CD4-positive, alpha-beta T cell treated with Interleukin-17A for 4 hours (primary cell): ENCODE measurements around the gene ISG20L2.

Experiments used
- DNase-seq: peaks from one replicate; pipeline ENCODE4 v3.0.0-alpha.2; 2020; ENCODE audit warnings: mixed read lengths

ISG20L2 gene

GRCh38 chr1:156752843-156753482, 24.4 kb upstream of the ISG20L2 start:
- DNase-seq = no peak

DNA sequence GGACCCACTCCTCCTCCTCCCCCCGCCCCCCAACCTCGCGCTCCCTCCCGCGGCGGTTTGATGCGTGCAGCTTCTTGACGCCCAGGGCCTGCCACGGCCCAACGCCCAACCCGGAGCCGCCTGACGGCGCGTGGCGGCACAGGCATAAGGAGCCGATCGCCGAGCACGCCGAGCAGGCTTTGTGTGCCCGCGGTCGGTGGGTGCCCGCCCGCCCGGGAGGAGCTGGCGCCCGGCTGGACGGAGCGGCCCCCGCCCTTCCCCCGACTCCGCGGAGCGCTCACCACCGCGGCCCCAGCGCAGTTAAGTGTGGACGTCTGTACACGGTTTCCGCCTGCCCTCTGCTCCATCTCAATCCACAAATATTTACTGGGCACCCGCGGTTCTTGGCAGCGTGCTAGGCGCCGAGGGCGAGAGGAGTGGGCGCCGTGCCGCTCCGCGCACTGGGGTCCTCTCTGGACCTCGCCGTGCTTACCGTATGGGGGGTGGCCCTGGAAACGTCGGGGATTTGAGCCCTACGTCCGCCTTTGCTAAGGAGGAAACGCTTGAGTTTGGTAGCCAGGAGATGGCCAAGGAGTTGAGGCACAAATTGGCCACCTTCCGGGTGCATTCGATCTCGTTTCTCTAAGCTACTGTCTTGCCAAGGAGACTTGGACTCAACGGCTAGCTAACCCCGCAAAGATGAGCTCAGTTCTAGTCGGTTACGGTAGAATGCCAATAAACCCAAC, 23.4 kb upstream of the ISG20L2 start:
- peak; percentile 98 for DNase-seq

- no peak for DNase-seq
Observed at GRCh38 chr1:156751451-156751756, 22.8 kb upstream of the ISG20L2 start, which contains the start of gene HDGF. Gene HDGF, minus strand, starts transcription at chr1:156751675. Its CDS starts 246 bp downstream, at chr1:156751429.

GRCh38 chr1:156750711-156751450, 22.3 kb upstream of the ISG20L2 start:
- DNase-seq = peak; percentile 56

DNA sequence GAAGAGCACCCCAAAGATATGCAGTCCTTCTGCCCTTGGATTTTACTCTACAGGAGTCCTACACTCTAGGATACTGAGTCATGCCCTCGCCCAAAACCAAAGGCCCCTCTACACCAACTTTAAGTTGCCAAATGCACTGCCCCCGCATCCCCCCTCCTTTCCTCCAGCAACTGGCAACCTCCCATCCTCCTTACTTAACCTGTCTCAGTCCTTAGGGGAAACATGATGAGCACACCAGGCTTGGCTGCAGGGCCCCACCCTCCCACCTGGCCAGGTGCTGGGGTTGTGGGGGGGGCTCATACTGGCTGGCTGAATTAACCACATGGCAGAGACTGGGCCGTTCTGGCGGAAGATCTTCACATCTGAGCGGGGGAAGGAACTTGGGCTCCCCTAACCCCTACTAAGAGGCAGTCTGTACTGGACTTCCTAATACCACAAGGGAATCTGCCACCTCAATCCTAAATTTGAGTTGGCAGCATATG, 21.7 kb upstream of the ISG20L2 start:
- peak; percentile 52 for DNase-seq

GRCh38 chr1:156749419-156750118, 21.0 kb upstream of the ISG20L2 start:
- DNase-seq = no peak

- DNase-seq = no peak
Observed at GRCh38 chr1:156748670-156749418, 20.3 kb upstream of the ISG20L2 start.

GRCh38 chr1:156747742-156748669, 19.4 kb upstream of the ISG20L2 start:
- DNase-seq = peak; percentile 30

- DNase-seq = peak; percentile 79
Observed at GRCh38 chr1:156746728-156747631, 18.4 kb upstream of the ISG20L2 start.

DNA sequence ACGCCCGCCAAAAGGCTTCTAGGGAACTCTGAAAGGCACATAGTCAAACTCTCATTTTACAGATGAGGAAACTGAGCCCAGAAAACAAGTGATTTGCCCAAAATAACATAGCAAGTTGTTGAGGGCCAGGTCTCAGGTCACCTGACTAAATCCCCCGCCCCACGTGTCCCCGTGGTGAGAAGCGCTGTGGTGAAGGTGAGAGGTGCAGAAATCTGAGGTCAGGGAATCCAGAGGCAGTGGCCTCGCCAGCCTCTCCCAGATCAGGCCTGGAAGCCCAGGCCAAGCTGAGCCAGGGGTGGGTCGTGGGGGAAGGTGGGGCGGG, 17.8 kb upstream of the ISG20L2 start:
- no peak for DNase-seq

GRCh38 chr1:156745881-156746280, 17.3 kb upstream of the ISG20L2 start:
- no peak for DNase-seq

DNA sequence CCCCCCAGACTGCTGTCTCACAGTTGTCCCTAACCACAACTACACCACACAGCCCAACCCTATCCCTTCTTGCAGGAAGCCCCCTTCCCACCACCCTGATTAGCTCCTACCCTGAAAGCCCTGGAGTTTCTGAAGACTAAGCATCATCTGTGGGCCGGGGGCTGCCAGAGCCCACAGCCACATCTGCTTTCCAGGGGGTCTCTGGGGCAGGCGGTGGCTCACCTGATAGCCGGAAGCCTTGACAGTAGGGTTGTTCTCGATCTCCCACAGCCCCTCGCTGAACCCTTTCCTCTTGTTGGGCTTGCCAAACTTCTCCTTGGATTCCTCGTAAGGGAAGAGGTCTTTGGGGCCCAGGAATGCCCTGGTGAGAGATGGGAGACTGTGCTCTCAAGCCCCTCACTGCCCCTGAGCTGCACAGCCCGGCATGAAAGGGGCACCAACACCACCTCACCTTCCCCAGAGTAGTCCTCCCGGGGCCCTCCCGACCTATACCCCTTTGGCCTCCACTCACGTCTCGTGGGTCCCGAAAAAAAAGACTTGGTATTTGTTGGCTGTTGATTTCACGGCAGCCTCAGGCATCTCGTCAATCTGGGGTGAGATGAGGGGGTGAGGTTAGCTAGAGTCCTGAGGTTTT, 16.3 kb upstream of the ISG20L2 start:
- DNase-seq = no peak

- DNase-seq = no peak
Observed at GRCh38 chr1:156744344-156744743, 15.8 kb upstream of the ISG20L2 start.

DNA sequence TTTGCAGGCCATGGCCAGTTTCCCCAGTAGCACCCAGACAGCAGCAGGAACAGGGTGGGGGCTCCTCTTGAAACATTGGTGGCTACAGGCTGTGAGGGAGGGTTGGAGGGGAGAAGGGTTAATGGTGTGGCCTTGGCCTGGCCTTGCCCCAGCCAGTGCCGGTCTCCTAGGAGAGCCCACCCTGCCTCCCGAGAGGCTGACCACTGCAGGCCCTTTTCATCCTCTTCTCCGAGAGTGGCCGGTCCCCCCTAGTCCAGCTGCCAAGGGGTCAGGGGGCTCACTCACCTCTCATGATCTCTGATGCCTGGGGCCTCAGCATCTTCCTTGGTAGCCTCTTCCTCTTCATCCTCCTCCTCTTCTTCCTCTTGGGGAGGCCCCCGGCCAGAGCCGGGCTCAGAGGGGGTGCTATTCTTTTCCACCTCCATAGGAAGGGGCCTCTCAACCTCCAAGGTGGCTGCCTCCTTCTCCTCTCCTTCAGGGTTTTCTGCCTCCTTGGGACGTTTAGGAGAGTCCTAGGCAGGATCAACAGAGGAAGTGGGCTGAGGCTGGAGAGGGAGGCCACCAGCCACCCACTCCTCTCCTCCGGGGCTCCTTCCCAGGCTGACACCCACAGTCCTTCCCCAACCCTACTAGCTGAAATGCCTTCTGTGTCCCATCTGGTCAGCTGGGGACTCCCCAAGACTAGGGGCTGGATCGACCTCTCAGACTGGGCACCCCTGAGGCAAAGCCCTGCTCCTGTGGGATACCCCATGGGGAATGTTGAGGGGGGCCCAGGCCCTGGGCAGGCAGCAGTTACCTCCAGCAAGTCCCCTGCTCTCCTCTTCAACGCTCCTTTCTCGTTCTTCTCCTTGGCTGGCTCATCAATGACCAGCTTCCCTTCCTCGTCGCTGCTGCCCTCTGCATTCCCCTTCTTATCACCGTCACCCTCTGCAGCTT, 15.1 kb upstream of the ISG20L2 start:
- no peak for DNase-seq

GRCh38 chr1:156742801-156743200, 14.2 kb upstream of the ISG20L2 start:
- no peak for DNase-seq

DNA sequence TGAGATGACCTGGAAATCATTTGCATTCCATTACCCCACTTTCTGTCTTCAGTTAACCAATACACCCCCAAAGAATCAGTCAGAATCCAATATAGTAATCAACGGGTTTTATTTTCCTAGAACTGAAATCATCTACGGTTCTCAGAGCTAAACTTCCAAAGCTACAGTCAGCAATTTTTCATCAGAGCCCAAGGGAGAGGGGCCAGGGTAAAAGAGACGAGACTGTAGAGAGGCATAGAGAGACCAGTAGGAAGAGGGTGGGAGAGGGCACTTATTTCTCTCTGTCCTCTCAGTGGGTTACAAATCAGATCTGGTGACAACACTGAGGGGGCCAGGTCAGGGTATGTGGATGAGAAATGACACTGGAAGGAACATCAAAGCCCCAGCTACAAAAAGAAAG, 13.5 kb upstream of the ISG20L2 start:
- no peak for DNase-seq

DNA sequence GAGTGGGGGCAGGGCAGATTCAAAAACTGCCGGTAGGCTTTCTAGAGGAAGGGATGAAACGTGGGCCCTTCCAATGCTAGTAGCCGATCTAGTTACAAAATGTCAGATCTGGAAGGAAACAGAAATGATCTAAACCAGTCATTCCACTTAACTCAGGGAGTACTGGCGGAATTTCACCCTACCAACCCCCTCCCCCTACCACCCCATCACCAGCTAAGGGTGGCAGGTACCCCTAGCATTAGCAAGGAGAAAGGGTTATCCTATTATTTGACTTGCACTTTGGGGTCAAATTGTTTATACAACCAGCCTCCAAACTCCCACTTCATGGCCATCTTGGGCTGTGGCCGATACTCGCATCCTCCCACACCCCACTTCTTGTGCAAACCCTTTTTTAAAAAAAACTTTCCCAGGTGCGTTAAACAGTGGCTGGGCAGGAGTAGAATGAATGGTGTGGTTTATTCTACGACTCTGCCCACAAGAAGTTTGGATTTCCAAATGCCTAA, 13.0 kb upstream of the ISG20L2 start:
- DNase-seq = no peak

DNA sequence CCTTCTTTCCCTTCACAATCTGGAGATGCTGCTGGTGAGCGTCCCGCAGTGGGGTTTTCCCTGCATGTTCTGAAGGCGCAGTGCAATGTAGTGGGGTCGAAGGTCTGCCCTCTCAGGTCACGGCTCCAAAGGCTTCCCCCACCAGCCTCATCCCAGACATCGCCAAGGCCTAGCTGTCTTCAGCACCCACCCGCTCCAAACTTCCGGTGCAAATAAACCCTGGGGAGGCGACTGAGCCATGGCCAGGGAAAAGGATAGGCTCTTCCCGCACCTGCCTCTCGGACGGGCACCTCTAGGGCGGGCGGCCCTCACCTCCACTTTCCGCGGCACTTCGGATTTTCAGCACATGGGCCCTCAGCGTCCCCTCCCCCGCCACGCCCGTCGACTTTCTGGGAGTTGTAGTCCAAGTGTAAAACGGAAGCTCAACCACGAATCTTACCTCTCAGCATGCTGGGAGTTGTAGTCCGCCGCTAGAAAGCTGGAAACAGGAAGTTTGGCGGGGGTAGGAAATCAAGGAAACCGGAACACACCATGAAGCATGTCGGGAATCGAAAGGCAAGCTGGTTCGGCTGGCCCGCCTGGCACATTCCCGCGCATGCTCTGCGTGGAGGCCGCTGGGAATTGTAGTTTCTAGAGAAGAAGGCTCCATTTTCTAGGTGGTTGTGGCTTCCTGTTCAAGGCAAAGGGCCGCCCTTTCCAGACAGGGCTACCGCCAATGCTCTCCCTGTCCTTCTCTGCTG, 12.3 kb upstream of the ISG20L2 start, which contains the start of gene MRPL24:
Gene MRPL24 (minus strand): TSS at position 348 of the 740 bp plus-strand sequence. CDS start 2,384 bp downstream, outside the sequence.
- peak; percentile 94 for DNase-seq
